GM18909 (cell line): ENCODE data around the gene AEBP1.
"Not testable (repeated sequence)": the region's sequence is repeated elsewhere in the genome, so short reads cannot be mapped to it uniquely, and the experiment has no call there.

ENCODE experiments used
- ATAC-seq: cut with Tn5 transposase; IDR thresholded peaks from one replicate; pipeline ENCODE4 v1.9.1; 2021; ENCODE audit warnings: mild to moderate bottlenecking; ENCODE audit not compliant: unreplicated experiment, poor library complexity

Gene AEBP1

GRCh38 chr7:44113764-44114354 is 9.7 kb downstream of the AEBP1 start:
- ATAC-seq, result no peak

- no peak for ATAC-seq
These were observed 10.6 kb downstream of the AEBP1 start for GRCh38 chr7:44114586-44115310.

- ATAC-seq, result no peak
These were observed 12.1 kb downstream of the AEBP1 start for GRCh38 chr7:44116087-44116788.

GRCh38 chr7:44116789-44117666 is 12.9 kb downstream of the AEBP1 start:
- no peak for ATAC-seq

- ATAC-seq, result no peak
These were observed 13.8 kb downstream of the AEBP1 start for GRCh38 chr7:44117801-44118429.

GRCh38 chr7:44119829-44120380 is 15.8 kb downstream of the AEBP1 start:
- no peak for ATAC-seq

- no peak for ATAC-seq
These were observed 16.2 kb downstream of the AEBP1 start for GRCh38 chr7:44120395-44120794.

GRCh38 chr7:44121761-44122420 is 17.7 kb downstream of the AEBP1 start:
- ATAC-seq, result no peak

GRCh38 chr7:44122529-44122928 is 18.4 kb downstream of the AEBP1 start:
- no peak for ATAC-seq

- peak; percentile 97 for ATAC-seq
These were observed 19.3 kb downstream of the AEBP1 start, which contains the start of gene POLD2 for GRCh38 chr7:44123190-44124003. Gene POLD2, minus strand, starts transcription at chr7:44123548. Its CDS starts 1,495 bp downstream, at chr7:44122053.

GRCh38 chr7:44124822-44125202 is 20.7 kb downstream of the AEBP1 start:
- ATAC-seq, result no peak

GRCh38 chr7:44126574-44126973 is 22.4 kb downstream of the AEBP1 start:
- ATAC-seq, result not testable (repeated sequence)

- ATAC-seq, result no peak
These were observed 23.0 kb downstream of the AEBP1 start for GRCh38 chr7:44127161-44127560.

- no peak for ATAC-seq
These were observed 24.8 kb downstream of the AEBP1 start for GRCh38 chr7:44128721-44129582.

GRCh38 chr7:44131173-44132029 is 27.3 kb downstream of the AEBP1 start:
- ATAC-seq, result no peak

GRCh38 chr7:44132039-44132438 is 27.9 kb downstream of the AEBP1 start:
- no peak for ATAC-seq

- ATAC-seq, result no peak
These were observed 29.1 kb downstream of the AEBP1 start for GRCh38 chr7:44133295-44133694.
